Peyer's patch (tissue), 4 donors: Measurements from ENCODE around the gene SLC39A3.

Experiments
- POLR2A ChIP-seq, 2 donors: fragments of 450-650 bp; IDR thresholded peaks; one replicate each; pipeline ENCODE4 v1.5.1; 2017; ENCODE audit warnings: antibody characterized with exemption in 2 of 2, mild to moderate bottlenecking in 2 of 2, moderate library complexity in 2 of 2
- TF ChIP-seq, protein P1 (sequence below), 6 experiments: fragments of 450-650 bp in 4 of 6; fragments of 200-600 bp in 2 of 6; sonication (generic) in 1 of 6; IDR thresholded peaks; one replicate each; pipeline ENCODE4 v1.5.1; 2017 to 2019; ENCODE audit warnings: antibody characterized with exemption in 6 of 6, mild to moderate bottlenecking in 3 of 6, moderate library complexity in 1 of 6

DNA sequence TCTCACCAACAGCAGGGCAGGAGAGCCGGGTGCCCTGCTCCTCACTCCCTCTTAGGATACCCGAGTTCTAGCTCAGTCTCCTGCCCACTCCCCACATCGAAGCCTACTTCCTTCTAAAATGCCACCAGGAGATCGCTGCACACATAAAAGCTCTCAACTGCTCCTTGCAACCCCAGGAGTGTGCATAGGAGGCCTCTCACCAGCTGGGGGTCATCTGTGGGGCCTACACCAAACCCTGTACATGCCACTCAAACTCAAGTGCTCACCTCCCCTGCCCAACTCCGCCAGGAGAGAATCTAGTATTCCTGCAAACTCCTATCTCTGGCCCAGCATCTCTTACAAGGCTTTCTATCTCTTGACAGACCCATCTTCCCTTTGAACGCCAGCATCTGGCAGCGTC is 40.5 kb upstream of the SLC39A3 start:
- TF ChIP-seq POLR2A (IDR thresholded peaks at IDR 0.05): no peak
- TF ChIP-seq, protein P1, sequence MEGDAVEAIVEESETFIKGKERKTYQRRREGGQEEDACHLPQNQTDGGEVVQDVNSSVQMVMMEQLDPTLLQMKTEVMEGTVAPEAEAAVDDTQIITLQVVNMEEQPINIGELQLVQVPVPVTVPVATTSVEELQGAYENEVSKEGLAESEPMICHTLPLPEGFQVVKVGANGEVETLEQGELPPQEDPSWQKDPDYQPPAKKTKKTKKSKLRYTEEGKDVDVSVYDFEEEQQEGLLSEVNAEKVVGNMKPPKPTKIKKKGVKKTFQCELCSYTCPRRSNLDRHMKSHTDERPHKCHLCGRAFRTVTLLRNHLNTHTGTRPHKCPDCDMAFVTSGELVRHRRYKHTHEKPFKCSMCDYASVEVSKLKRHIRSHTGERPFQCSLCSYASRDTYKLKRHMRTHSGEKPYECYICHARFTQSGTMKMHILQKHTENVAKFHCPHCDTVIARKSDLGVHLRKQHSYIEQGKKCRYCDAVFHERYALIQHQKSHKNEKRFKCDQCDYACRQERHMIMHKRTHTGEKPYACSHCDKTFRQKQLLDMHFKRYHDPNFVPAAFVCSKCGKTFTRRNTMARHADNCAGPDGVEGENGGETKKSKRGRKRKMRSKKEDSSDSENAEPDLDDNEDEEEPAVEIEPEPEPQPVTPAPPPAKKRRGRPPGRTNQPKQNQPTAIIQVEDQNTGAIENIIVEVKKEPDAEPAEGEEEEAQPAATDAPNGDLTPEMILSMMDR (IDR thresholded peaks at IDR 0.05): no peak
